Stimulated activated effector memory CD8-positive, alpha-beta T cell treated with anti-CD3 and anti-CD28 coated beads, Interleukin-12 subunit alpha, Interleukin-12 subunit beta, amount 100 ng/mL, for 72 hours (primary cell): ENCODE results near the gene FAM53A.
A peak's percentile ranks its signal among the peaks of the same experiment; 100 is the strongest.

Source experiments
- ATAC-seq: fragments of 150-1000 bp; cut with Tn5 transposase; 2 replicates; pipeline ENCODE4 v1.10.0; 2021
- DNase-seq, 2 donors: peaks; one replicate each; pipeline ENCODE4 v3.0.0; 2021 to 2022; ENCODE audit warnings: low spot score in 2 of 2
- H3K27ac Mint-ChIP-seq: one replicate; pipeline ENCODE4 v1.8.0; 2022; ENCODE audit warnings: mild to moderate bottlenecking, mixed read lengths
- H3K36me3 Mint-ChIP-seq: one replicate; pipeline ENCODE4 v1.8.0; 2022; ENCODE audit warnings: mild to moderate bottlenecking, mixed read lengths
- H3K4me1 Mint-ChIP-seq: one replicate; pipeline ENCODE4 v1.8.0; 2022; ENCODE audit warnings: mixed read lengths
- H3K4me3 Mint-ChIP-seq: one replicate; pipeline ENCODE4 v1.8.0; 2022; ENCODE audit warnings: mild to moderate bottlenecking, mixed read lengths
- H3K9me3 Mint-ChIP-seq: one replicate; pipeline ENCODE4 v1.8.0; 2022; ENCODE audit warnings: mixed read lengths

Gene FAM53A

GRCh38 chr4:1659104-1660043 lies 24.7 kb downstream of the FAM53A start:
- Mint-ChIP-seq H3K4me3 (no peak overlapping the region), H3K9me3 (no peaks in the 10 kb centered on the region), H3K36me3 (no peaks in the 10 kb centered on the region), H3K27ac (no peak overlapping the region), H3K4me1 (no peaks in the 10 kb centered on the region)
- ATAC-seq = no peak
- DNase-seq = no peak

- no peaks in the 10 kb centered on the region for H3K36me3 Mint-ChIP-seq
- no peak overlapping the region for H3K4me3 Mint-ChIP-seq
- DNase-seq (no peak), ATAC-seq (no peak)
- no peak overlapping the region for H3K27ac Mint-ChIP-seq
- H3K4me1 Mint-ChIP-seq = no peaks in the 10 kb centered on the region
- no peaks in the 10 kb centered on the region for H3K9me3 Mint-ChIP-seq
Measured at GRCh38 chr4:1658581-1658980, 25.5 kb downstream of the FAM53A start.

GRCh38 chr4:1658146-1658545 lies 26.0 kb downstream of the FAM53A start:
- Mint-ChIP-seq H3K9me3 (no peaks in the 10 kb centered on the region), H3K36me3 (no peaks in the 10 kb centered on the region), H3K4me1 (no peaks in the 10 kb centered on the region), H3K4me3 (no peak overlapping the region), H3K27ac (no peak overlapping the region)
- DNase-seq = no peak
- no peak for ATAC-seq

DNA sequence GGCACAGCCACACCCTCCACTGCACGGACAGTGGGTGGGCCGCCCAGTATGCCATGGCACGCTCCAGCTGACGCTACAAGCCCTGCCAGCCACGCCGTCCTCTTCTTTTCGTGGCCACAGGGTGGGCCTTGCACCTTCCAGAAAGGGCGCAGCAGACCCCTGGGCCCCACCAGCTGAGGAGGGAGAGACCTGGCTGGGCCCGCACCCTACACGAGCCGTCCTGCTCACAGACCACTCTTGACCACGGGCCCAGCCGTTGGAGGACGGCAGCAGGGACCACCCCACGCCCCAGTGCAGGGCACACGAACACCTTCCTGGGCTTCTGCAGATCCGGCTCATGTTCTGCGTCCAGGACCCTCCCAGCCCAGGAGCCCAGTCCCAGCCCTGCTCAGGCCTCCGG lies 27.1 kb downstream of the FAM53A start:
- no peaks in the 10 kb centered on the region for H3K9me3 Mint-ChIP-seq
- H3K27ac Mint-ChIP-seq = no peak overlapping the region
- no peak for ATAC-seq
- no peaks in the 10 kb centered on the region for H3K36me3 Mint-ChIP-seq
- no peak overlapping the region for H3K4me3 Mint-ChIP-seq
- no peaks in the 10 kb centered on the region for H3K4me1 Mint-ChIP-seq
- no peak for DNase-seq

GRCh38 chr4:1656132-1656531 lies 28.0 kb downstream of the FAM53A start:
- H3K4me3 Mint-ChIP-seq = no peak overlapping the region
- DNase-seq = no peak
- no peaks in the 10 kb centered on the region for H3K36me3 Mint-ChIP-seq
- H3K4me1 Mint-ChIP-seq = no peaks in the 10 kb centered on the region
- no peak for ATAC-seq
- H3K27ac Mint-ChIP-seq = peak overlapping the region; percentile 30
- no peaks in the 10 kb centered on the region for H3K9me3 Mint-ChIP-seq

DNA sequence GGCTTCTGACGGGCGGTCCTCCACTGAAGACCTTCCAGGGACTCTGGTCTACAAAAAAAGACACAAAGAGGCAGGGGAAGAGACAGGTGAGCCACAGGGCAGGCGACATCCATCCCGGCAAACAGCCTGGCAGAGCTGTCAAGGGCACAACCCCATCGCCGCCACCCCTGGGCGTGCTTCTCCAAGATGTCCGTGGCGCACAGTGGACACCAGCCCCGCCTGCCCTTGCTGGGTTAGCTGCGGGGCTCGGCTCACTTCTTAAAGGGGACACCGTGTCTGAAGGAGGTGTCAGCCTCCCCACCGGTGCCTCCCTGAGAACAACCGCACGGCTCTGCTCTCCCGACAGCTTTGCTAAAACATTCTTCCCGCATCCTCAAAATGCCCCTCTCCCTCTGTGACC lies 28.4 kb downstream of the FAM53A start:
- ATAC-seq = no peak
- DNase-seq = no peak
- Mint-ChIP-seq H3K27ac (no peak overlapping the region), H3K4me3 (no peak overlapping the region), H3K9me3 (no peaks in the 10 kb centered on the region), H3K36me3 (no peaks in the 10 kb centered on the region), H3K4me1 (no peaks in the 10 kb centered on the region)

DNA sequence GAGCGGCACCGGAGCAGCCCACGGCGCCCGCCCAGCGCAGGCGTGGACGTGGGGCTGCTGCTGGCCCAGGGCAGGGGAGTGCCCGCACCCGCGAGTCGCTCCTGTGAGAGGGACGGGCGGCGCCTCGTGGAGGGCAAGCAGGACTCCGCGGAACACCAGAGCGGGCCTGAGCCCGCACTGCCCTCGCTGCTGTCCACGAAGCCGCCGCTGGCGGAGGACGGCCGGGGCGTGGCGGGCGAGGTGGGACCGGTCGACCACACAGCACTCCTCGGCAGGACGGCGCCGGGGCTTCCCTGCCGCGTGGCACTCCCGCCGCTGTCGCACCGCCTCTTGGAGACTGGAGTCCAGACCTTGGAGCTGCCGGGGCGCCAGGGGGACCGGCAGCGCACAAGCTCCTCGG lies 29.0 kb downstream of the FAM53A start:
- no peak overlapping the region for H3K27ac Mint-ChIP-seq
- no peaks in the 10 kb centered on the region for H3K4me1 Mint-ChIP-seq
- ATAC-seq = no peak
- no peaks in the 10 kb centered on the region for H3K36me3 Mint-ChIP-seq
- no peak overlapping the region for H3K4me3 Mint-ChIP-seq
- no peaks in the 10 kb centered on the region for H3K9me3 Mint-ChIP-seq
- DNase-seq = no peak

GRCh38 chr4:1654216-1654955 lies 29.7 kb downstream of the FAM53A start:
- DNase-seq (no peak), ATAC-seq (no peak)
- no peaks in the 10 kb centered on the region for H3K9me3 Mint-ChIP-seq
- no peak overlapping the region for H3K4me3 Mint-ChIP-seq
- H3K4me1 Mint-ChIP-seq = no peaks in the 10 kb centered on the region
- H3K36me3 Mint-ChIP-seq = no peaks in the 10 kb centered on the region
- H3K27ac Mint-ChIP-seq = no peak overlapping the region

DNA sequence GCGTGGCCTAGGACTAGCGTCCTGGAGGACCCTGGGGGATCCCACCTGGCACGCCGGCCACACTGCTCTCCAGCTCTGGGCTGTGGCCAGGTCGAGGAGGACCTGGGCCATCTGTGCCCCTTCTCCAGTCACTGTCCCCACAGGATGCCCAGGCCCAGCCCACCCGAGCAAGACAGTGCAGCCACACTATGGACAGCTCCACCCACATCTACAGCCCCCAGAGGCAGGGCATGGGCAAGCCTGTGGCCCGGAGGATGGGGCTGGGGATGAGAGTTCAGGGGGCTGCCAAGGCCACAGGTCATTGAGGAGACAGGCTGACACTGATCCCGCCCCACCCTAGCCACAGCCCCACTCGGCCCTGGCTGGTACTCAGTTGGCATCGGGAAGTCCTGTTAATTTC lies 30.3 kb downstream of the FAM53A start:
- H3K36me3 Mint-ChIP-seq = no peaks in the 10 kb centered on the region
- DNase-seq = no peak
- no peak for ATAC-seq

GRCh38 chr4:1652088-1652487 lies 32.0 kb downstream of the FAM53A start:
- ATAC-seq (no peak), DNase-seq (no peak)
- Mint-ChIP-seq H3K36me3 (no peaks in the 10 kb centered on the region), H3K4me3 (no peak overlapping the region), H3K27ac (no peak overlapping the region), H3K9me3 (no peaks in the 10 kb centered on the region), H3K4me1 (peaks cover 7% of the 10 kb centered on the region)

More for the DNA sequence above, 30.3 kb downstream of the FAM53A start:
- Mint-ChIP-seq H3K4me1 (no peaks in the 10 kb centered on the region), H3K27ac (no peak overlapping the region), H3K9me3 (no peaks in the 10 kb centered on the region), H3K4me3 (no peak overlapping the region)

DNA sequence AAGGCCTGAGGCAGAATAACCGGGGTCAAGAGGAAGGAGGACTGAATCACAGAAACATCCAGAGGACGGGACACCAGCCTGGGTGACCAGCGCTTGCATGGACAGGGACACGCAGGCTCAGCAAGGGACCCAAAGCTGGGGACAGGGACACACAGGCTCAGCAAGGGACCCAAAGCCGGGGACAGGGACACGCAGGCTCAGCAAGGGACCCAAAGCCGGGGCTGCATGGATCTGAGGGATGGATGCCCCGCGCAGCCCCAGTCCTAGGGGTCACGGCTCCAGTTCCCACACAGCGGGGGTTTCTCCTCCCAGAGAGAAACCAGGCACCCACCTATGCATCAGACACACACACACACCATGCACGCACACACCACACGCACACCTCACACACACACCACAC lies 32.5 kb downstream of the FAM53A start:
- no peaks in the 10 kb centered on the region for H3K9me3 Mint-ChIP-seq
- no peak overlapping the region for H3K27ac Mint-ChIP-seq
- H3K36me3 Mint-ChIP-seq = no peaks in the 10 kb centered on the region
- ATAC-seq = no peak
- no peak overlapping the region for H3K4me3 Mint-ChIP-seq
- H3K4me1 Mint-ChIP-seq = peaks cover 7% of the 10 kb centered on the region
- DNase-seq = no peak

- DNase-seq = no peak
- H3K9me3 Mint-ChIP-seq = no peaks in the 10 kb centered on the region
- no peak for ATAC-seq
- no peak overlapping the region for H3K4me3 Mint-ChIP-seq
- no peaks in the 10 kb centered on the region for H3K36me3 Mint-ChIP-seq
- H3K4me1 Mint-ChIP-seq = peaks cover 7% of the 10 kb centered on the region
- H3K27ac Mint-ChIP-seq = no peak overlapping the region
Measured at GRCh38 chr4:1648962-1649361, 35.2 kb downstream of the FAM53A start.

DNA sequence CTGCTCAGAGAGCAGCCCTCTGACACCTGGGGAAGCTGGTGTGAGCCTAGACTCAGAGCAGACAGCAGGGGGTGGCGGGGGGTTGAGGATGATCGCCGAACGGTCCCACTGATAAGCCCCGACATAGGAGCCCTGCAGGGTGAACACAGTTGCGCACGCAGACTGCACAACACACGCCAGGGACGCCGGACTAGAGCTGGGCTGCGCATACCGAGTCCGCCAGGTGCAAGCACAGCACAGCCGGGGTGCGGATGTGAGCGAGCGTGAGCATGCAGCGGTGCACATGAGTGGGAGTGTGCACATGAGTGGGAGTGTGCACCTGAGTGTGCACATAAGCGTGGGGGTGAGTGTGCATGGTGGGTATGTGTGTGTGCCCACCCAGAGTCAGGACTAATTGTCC lies 36.7 kb downstream of the FAM53A start:
- H3K9me3 Mint-ChIP-seq = no peaks in the 10 kb centered on the region
- H3K27ac Mint-ChIP-seq = no peak overlapping the region
- DNase-seq (no peak), ATAC-seq (no peak)
- H3K36me3 Mint-ChIP-seq = no peaks in the 10 kb centered on the region
- H3K4me3 Mint-ChIP-seq = no peak overlapping the region
- H3K4me1 Mint-ChIP-seq = peaks cover 7% of the 10 kb centered on the region

GRCh38 chr4:1646690-1647089 lies 37.4 kb downstream of the FAM53A start:
- no peak overlapping the region for H3K27ac Mint-ChIP-seq
- H3K4me3 Mint-ChIP-seq = no peak overlapping the region
- peaks cover 7% of the 10 kb centered on the region for H3K4me1 Mint-ChIP-seq
- H3K36me3 Mint-ChIP-seq = no peaks in the 10 kb centered on the region
- ATAC-seq (no peak), DNase-seq (no peak)
- no peaks in the 10 kb centered on the region for H3K9me3 Mint-ChIP-seq

GRCh38 chr4:1644891-1645657 lies 39.0 kb downstream of the FAM53A start:
- H3K4me3 Mint-ChIP-seq = no peak overlapping the region
- no peaks in the 10 kb centered on the region for H3K9me3 Mint-ChIP-seq
- H3K4me1 Mint-ChIP-seq = peaks cover 7% of the 10 kb centered on the region
- H3K36me3 Mint-ChIP-seq = no peaks in the 10 kb centered on the region
- ATAC-seq = peak; percentile 9
- H3K27ac Mint-ChIP-seq = no peak overlapping the region
- no peak for DNase-seq
